SK-N-SH treated with all-trans-retinoic acid at 6 μM for 48 hours (cell line): Measurements from ENCODE around the gene DPYD.

Source experiments
- BACH2 ChIP-seq: fragments of 250-450 bp; sonication (Bioruptor Pico); IDR thresholded peaks from 2 replicates; pipeline ENCODE4 v1.9.0; 2021; ENCODE audit warnings: mild to moderate bottlenecking, borderline replicate concordance
- CSDC2 ChIP-seq: fragments of 250-450 bp; sonication (Bioruptor Pico); IDR thresholded peaks from 2 replicates; pipeline ENCODE4 v1.5.0; 2020; ENCODE audit warnings: mild to moderate bottlenecking, moderate library complexity
- ISL1 ChIP-seq: fragments of 250-450 bp; sonication (Bioruptor Pico); IDR thresholded peaks from 2 replicates; pipeline ENCODE4 v2.1.2; 2022; ENCODE audit warnings: mild to moderate bottlenecking, moderate library complexity
- SNAI2 ChIP-seq: fragments of 250-450 bp; sonication (Bioruptor Pico); IDR thresholded peaks from 2 replicates; pipeline ENCODE4 v1.5.0; 2020; ENCODE audit warnings: mild to moderate bottlenecking, moderate library complexity
- TOX ChIP-seq: fragments of 250-450 bp; sonication (Bioruptor Pico); IDR thresholded peaks from 2 replicates; pipeline ENCODE4 v1.8.0; 2021; ENCODE audit warnings: mild to moderate bottlenecking, moderate library complexity, borderline replicate concordance
- ZFP30 ChIP-seq: fragments of 450-650 bp; formaldehyde crosslinking; IDR thresholded peaks from 2 replicates; pipeline ENCODE4 v1.5.0; 2022; ENCODE audit warnings: mild to moderate bottlenecking, moderate library complexity
- ZNF565 ChIP-seq: fragments of 450-650 bp; formaldehyde crosslinking; conservative IDR thresholded peaks from 2 replicates; pipeline ENCODE4 v1.5.0; 2020; ENCODE audit warnings: low read depth, mild to moderate bottlenecking, moderate library complexity
- ZNF70 ChIP-seq: fragments of 450-650 bp; formaldehyde crosslinking; IDR thresholded peaks from 2 replicates; pipeline ENCODE4 v1.5.0; 2020; ENCODE audit warnings: mild to moderate bottlenecking, moderate library complexity

DNA sequence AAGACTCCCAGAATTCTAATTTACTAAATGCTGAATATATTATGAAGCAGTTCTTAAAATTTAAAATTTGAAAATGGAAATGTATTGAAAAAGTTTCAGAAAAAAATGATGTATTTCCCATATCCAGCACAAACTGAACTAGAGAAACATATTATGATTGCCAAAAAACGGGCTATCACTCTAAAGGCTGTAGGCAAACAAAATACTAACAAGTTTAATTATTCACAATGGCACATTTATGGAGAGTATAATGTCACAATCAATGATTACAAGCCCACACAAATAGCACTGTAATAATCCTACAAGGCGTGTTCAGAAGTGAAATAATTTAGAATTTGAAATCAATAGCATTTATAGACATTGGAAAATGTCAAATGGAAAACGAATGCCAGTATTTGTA lies 667.9 kb downstream of the DPYD start:
- TF ChIP-seq ZNF70 (CRISPR knock-in tag) (no peak), ZFP30 (CRISPR knock-in tag) (no peak), CSDC2 (CRISPR knock-in tag) (no peak), ISL1 (CRISPR knock-in tag) (no peak), BACH2 (CRISPR knock-in tag) (no peak), ZNF565 (no peak), SNAI2 (CRISPR knock-in tag) (no peak), TOX (no peak)
